OCI-LY3 (cell line): Measurements from ENCODE around the gene EWSR1.

Source experiments
- EZH2phosphoT487 ChIP-seq: fragments of 200-600 bp; shearing (Covaris generic); IDR thresholded peaks from 2 replicates; pipeline ENCODE4 v1.6.1; 2018; ENCODE audit warnings: antibody characterized with exemption, mixed run types, low read depth
- TF ChIP-seq, protein P1 (sequence below): fragments of 200-600, 300-600 bp; sonication (generic); IDR thresholded peaks from 2 replicates; pipeline ENCODE4 v1.5.1; 2014; ENCODE audit warnings: antibody characterized with exemption, low read length, low read depth

DNA sequence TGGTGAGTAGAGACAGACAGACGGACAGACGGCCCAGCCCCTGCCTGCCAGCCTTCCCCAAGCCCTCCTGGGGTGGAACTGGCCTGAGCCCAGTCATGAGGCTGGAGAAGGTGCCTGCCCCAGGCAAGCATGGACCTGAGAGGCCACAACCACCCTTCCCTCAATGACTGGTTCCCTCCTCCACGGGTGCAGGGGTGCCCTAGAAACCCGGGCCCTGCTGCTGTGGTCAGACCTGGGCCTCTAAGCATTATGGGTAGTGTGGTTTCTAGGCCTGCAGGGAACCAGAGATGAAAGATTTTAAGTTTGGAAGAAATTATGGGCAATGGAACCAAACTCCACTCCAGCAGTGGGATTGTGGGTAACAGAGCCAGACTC lies 13.8 kb upstream of the EWSR1 start:
- TF ChIP-seq, protein P1, sequence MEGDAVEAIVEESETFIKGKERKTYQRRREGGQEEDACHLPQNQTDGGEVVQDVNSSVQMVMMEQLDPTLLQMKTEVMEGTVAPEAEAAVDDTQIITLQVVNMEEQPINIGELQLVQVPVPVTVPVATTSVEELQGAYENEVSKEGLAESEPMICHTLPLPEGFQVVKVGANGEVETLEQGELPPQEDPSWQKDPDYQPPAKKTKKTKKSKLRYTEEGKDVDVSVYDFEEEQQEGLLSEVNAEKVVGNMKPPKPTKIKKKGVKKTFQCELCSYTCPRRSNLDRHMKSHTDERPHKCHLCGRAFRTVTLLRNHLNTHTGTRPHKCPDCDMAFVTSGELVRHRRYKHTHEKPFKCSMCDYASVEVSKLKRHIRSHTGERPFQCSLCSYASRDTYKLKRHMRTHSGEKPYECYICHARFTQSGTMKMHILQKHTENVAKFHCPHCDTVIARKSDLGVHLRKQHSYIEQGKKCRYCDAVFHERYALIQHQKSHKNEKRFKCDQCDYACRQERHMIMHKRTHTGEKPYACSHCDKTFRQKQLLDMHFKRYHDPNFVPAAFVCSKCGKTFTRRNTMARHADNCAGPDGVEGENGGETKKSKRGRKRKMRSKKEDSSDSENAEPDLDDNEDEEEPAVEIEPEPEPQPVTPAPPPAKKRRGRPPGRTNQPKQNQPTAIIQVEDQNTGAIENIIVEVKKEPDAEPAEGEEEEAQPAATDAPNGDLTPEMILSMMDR = no peak
- no peak for TF ChIP-seq EZH2phosphoT487
